ENCODE data around the gene CDK18. TPM values are rescaled to one million over a fixed set of nuclear protein-coding genes. Genes with fewer than 3 reads are reported as not detected.

CDK18 gene
- polyA plus RNA-seq, 10 donors: 5.7 to 20.5 (median 9.4) TPM

DNA sequence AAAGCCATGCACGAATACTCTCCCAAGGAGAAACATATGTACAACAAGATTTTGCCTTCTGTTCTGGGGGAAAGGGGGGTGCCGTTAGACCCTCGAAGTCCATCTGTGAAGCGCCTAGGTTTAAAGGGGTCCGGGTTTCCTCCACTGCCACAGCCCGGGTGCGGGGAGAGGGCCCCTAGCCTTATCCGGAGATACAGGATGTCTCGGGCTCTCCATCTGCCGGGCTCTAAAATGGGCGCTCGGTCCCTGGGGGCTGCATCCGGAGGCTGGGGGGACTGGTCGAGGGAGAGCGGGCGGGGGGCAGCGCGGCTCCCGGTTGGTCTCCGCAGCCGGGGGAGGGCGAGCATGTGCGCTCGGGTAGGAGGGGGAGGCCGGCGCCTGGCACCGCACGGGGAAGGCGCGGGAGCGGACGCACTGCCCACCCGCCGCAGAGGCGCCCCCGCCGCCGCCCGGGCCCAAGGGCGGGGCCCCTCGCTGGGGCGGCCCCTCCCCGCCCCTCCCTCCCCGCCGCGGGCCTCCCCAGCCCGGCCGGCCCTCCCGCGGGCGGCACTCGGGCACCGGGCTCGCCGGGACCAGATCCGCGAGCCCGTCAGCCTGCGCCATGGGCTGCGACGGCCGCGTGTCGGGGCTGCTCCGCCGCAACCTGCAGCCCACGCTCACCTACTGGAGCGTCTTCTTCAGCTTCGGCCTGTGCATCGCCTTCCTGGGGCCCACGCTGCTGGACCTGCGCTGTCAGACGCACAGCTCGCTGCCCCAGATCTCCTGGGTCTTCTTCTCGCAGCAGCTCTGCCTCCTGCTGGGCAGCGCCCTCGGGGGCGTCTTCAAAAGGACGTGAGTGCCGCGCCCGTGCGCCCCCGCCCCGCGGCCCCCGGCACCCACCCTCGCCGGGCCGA lies 64.2 kb downstream of the CDK18 start:
- peak in 1 of 3 donors; percentile 38 for DNase-seq

DNA sequence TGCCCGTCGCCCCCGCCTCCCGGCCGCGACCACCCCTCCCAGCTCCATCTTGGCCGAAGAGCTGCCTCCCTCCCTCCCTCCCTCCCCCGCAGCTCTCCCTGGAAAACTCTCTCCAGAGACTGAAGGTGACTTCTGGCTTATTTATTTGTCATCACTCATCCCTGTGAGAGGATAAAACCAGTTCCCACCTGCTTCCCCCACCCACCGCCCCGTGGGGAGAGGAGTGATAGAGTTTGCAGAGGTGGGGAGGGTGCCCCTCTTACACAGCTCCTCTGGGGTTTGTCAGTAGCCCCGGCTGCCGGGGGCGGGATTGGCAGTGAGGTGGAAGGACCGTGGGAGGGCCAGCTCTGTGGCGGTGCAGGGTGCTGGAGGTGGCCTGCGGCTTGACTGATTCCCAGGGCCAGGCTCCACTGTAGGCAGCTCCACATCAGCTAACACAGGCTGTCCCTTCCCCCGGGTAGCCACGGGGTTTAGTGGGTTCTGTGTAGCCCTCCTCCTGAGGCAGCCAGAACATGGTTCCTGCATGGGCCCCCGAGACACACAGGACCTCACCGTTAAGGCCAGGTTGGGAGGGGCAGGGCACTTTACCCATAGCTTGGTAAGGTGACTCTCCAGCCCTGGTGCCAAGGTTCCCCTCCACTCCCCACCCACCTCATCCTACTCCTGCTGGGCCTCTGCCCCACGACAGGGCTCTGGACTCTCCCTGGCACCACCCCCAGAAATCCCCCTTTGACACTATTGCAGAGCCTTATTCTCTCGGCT lies 65.1 kb downstream of the CDK18 start:
- DNase-seq: no peak

GRCh38 chr1:205570173-205570501 lies 65.7 kb downstream of the CDK18 start:
- DNase-seq: no peak

- DNase-seq: no peak
These were observed 66.5 kb downstream of the CDK18 start for GRCh38 chr1:205570796-205571537.

DNA sequence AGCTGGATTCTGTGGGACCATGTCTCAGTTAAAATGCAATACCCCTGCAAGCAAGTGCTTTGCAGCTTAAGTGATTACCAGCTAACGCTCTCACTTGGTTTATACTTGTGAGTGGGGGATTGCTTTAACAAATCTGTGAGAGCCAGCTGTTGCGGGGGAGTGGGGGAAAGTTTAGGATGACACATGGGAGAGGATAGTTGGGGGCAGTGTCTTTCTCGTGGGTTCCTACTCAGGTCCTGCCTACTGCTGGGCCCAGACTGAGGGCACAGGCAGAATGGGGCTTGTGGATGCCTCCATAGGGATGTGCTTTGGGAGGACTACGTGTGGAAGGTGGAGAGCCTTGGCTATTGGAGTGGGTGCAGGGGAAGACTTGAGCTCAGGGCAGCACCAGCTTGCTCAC lies 67.3 kb downstream of the CDK18 start:
- DNase-seq: no peak

DNA sequence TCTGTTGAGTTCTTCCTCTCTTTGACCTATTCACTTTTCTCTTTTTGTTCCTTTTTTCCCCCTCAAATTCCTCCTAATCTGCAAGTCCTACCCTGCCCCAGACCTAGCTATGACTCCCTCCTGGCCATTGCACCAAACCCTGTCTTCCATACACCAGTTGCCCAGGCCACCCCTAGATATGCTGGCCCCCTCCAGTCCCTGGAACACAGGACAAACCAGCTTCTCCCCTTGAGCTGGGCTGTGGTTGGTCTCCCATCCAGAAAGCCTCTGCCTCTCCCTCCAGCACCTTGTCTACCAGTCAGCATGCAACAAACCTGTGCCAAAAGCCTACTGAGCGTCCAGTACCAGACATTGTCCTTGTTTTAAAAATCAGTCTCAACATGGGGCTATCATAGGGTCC lies 68.0 kb downstream of the CDK18 start:
- DNase-seq: no peak

DNA sequence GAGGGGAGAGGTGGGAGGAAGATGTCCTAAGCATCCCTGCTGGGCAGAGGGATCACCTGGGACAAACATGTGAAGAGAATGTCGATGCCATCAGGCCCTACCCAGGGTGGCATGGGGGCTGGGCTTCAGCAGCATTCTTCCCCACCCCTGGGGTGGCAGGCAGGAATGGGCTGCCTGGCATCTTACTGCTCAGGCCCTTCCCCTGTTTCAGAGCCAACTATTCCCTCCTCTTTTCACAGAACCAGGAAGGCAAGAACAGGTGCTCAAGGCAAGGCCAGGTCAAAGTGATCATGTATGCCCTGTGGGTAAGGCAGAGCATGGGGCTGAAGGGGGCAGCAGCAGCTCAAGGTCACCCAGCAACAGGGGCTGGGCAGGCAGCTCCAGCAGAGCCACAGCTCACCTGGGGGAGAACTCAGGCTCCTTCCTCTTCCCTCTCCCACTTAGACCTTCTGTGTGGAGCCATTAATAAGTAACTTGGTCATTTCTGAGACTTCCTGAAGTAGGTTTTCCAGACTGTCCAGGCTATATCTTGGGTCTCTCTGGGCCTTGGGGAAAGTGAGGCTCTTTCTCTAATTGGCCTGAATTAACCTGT lies 70.9 kb downstream of the CDK18 start:
- DNase-seq: no peak

- DNase-seq: no peak
These were observed 71.5 kb downstream of the CDK18 start for GRCh38 chr1:205576011-205576410.

- no peak for DNase-seq
These were observed 72.6 kb downstream of the CDK18 start for GRCh38 chr1:205576805-205577761.

- no peak for DNase-seq
These were observed 73.6 kb downstream of the CDK18 start for GRCh38 chr1:205577874-205578658.

DNA sequence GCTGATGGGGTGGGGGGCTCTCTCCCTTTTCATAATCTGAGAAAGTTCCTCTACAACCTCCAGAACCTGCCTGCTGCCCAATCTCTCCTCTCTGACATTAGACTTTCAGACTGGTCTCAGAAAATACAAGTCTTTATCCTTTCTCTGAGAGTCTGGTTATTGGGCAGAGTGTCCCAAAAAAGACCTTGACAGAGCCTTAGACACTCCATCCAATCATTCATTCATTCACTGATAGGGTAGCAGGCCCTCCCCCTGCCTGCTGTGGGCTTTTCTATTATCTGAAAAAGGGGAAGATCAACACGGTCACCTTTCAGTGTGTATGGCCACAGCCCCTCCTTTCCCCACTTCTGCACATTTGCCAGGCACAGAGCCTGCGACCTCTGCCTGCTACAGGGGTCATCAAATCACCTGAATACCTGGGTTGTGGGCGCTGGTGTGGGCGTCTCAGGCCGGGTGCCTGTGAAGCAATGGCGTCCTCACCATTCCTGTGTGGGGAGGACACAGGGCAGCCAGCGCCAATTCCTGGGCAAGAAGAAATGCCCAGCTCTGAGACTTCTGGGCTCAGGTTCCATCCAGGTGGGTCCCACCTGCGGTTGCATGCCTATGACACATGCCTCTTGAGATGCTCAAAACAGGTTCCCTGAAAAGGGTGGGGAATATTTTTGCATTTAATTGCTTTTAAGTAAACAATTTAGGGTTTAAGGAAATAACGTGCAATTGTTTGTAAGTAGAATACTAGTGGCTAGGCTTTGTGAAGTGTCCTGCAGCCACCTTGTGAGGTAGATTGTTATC lies 74.5 kb downstream of the CDK18 start:
- DNase-seq: no peak

DNA sequence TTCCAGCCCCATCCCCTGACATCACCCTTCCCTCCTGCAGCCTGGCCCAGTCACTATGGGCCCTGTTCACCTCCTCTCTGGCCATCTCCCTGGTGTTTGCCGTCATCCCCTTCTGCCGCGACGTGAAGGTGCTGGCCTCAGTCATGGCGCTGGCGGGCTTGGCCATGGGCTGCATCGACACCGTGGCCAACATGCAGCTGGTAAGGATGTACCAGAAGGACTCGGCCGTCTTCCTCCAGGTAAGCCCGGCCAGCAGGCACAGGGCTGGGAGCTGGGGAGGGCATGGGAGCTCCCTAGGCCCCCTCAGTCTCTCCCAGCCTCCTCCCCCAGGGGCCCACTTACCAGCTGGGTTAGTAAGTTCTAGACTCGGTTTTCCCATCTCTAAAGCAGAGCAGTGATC lies 75.2 kb downstream of the CDK18 start:
- DNase-seq: no peak

- DNase-seq: no peak
These were observed 75.9 kb downstream of the CDK18 start for GRCh38 chr1:205580140-205580922.

DNA sequence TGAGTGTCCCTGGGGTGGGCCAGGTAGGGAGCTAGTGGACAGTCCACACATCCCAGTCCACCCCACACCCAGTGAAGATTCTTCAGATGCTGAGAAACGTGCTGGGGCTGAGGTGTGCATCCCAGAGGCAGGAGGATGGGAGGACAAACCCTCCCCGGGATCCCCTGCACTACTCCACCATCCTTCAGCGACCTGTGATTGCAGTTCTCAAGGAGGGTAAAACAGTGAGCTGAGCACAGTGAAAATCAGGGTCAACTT lies 76.4 kb downstream of the CDK18 start:
- DNase-seq: no peak

GRCh38 chr1:205581321-205581980 lies 77.0 kb downstream of the CDK18 start:
- DNase-seq: no peak

DNA sequence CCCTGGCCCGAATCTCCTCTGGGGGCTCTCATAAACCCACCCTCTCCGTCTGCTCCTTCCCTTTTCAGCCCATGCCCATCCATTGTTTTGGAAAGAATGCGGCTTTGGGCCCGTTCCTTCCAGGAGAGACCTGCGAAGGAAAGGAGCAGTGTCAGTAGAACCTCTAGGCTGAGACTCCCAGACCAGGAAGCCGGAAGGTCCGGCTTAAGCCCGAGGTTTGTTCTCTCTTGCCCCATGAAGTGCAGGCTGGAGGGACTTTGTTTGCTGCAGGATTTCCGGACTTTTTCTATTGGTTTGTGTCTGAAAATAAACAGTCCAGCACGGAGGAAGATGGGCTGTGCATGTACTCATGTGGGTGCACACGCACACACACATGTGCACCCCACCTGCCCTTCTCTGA lies 77.6 kb downstream of the CDK18 start:
- DNase-seq: no peak

Measured in muscle of back (tissue), 11 donors.